SK-N-SH treated with all-trans-retinoic acid at 6 μM for 48 hours (cell line): Measurements from ENCODE around the gene PET100.
"Not testable (repeated sequence)": the region's sequence is repeated elsewhere in the genome, so short reads cannot be mapped to it uniquely, and the experiment has no call there.

Experiments used
- ATAC-seq: fragments of 200-7000 bp; cut with Tn5 transposase; 3 replicates; pipeline ENCODE4 v1.9.1; 2020; ENCODE audit warnings: mild to moderate bottlenecking, moderate library complexity
- ARNTL ChIP-seq: fragments of 450-650 bp; formaldehyde crosslinking; IDR thresholded peaks from 2 replicates; pipeline ENCODE4 v1.5.0; 2020; ENCODE audit warnings: low read depth, mild to moderate bottlenecking, moderate library complexity, borderline replicate concordance
- BACH2 ChIP-seq: fragments of 250-450 bp; sonication (Bioruptor Pico); IDR thresholded peaks from 2 replicates; pipeline ENCODE4 v1.9.0; 2021; ENCODE audit warnings: mild to moderate bottlenecking, borderline replicate concordance
- CREB5 ChIP-seq: fragments of 250-450 bp; sonication (Bioruptor Pico); IDR thresholded peaks from 2 replicates; pipeline ENCODE4 v1.5.1; 2020; ENCODE audit warnings: low read depth, mild to moderate bottlenecking, moderate library complexity
- CSDC2 ChIP-seq: fragments of 250-450 bp; sonication (Bioruptor Pico); IDR thresholded peaks from 2 replicates; pipeline ENCODE4 v1.5.0; 2020; ENCODE audit warnings: mild to moderate bottlenecking, moderate library complexity
- CSRNP3 ChIP-seq: fragments of 250-450 bp; sonication (Bioruptor Pico); IDR thresholded peaks from 2 replicates; pipeline ENCODE4 v1.5.1; 2021; ENCODE audit warnings: mild to moderate bottlenecking, moderate library complexity
- ESRRG ChIP-seq: fragments of 250-450 bp; sonication (Bioruptor Pico); IDR thresholded peaks from 2 replicates; pipeline ENCODE4 v1.6.1; 2021; ENCODE audit warnings: mild to moderate bottlenecking
- GLIS3 ChIP-seq: fragments of 250-450 bp; sonication (Bioruptor Pico); IDR thresholded peaks from 2 replicates; pipeline ENCODE4 v1.5.0; 2020; ENCODE audit warnings: mild to moderate bottlenecking, moderate library complexity
- ISL1 ChIP-seq: fragments of 250-450 bp; sonication (Bioruptor Pico); IDR thresholded peaks from 2 replicates; pipeline ENCODE4 v2.1.2; 2022; ENCODE audit warnings: mild to moderate bottlenecking, moderate library complexity
- OSR1 ChIP-seq: fragments of 250-450 bp; sonication (Bioruptor Pico); IDR thresholded peaks from 2 replicates; pipeline ENCODE4 v1.8.0; 2022; ENCODE audit warnings: moderate library complexity, mild to moderate bottlenecking, inconsistent platforms
- PATZ1 ChIP-seq: fragments of 250-450 bp; sonication (Bioruptor Pico); IDR thresholded peaks from 2 replicates; pipeline ENCODE4 v1.8.0; 2020; ENCODE audit warnings: mild to moderate bottlenecking, moderate library complexity, borderline replicate concordance
- POU6F1 ChIP-seq: fragments of 250-450 bp; sonication (Bioruptor Pico); IDR thresholded peaks from 2 replicates; pipeline ENCODE4 v1.8.0; 2021; ENCODE audit warnings: low read depth, mild to moderate bottlenecking, moderate library complexity, borderline replicate concordance
- PPARA ChIP-seq: fragments of 250-450 bp; sonication (Bioruptor Pico); IDR thresholded peaks from 2 replicates; pipeline ENCODE4 v1.5.0; 2020; ENCODE audit warnings: mild to moderate bottlenecking, borderline replicate concordance
- RARB ChIP-seq: fragments of 250-450 bp; sonication (Bioruptor Pico); IDR thresholded peaks from 2 replicates; pipeline ENCODE4 v1.8.0; 2021; ENCODE audit warnings: mild to moderate bottlenecking, moderate library complexity
- SNAI2 ChIP-seq: fragments of 250-450 bp; sonication (Bioruptor Pico); IDR thresholded peaks from 2 replicates; pipeline ENCODE4 v1.5.0; 2020; ENCODE audit warnings: mild to moderate bottlenecking, moderate library complexity
- TCF4 ChIP-seq: fragments of 250-450 bp; sonication (Bioruptor Pico); IDR thresholded peaks from 2 replicates; pipeline ENCODE4 v1.8.0; 2021; ENCODE audit warnings: mild to moderate bottlenecking, moderate library complexity, borderline replicate concordance
- TOX ChIP-seq: fragments of 250-450 bp; sonication (Bioruptor Pico); IDR thresholded peaks from 2 replicates; pipeline ENCODE4 v1.8.0; 2021; ENCODE audit warnings: mild to moderate bottlenecking, moderate library complexity, borderline replicate concordance
- TSHZ2 ChIP-seq: fragments of 250-450 bp; sonication (Bioruptor Pico); IDR thresholded peaks from 2 replicates; pipeline ENCODE4 v1.5.0; 2020; ENCODE audit warnings: mild to moderate bottlenecking, moderate library complexity
- ZFP3 ChIP-seq: fragments of 250-450 bp; sonication (Bioruptor Pico); IDR thresholded peaks from 2 replicates; pipeline ENCODE4 v1.5.0; 2020; ENCODE audit warnings: mild to moderate bottlenecking, moderate library complexity
- ZFP30 ChIP-seq: fragments of 450-650 bp; formaldehyde crosslinking; IDR thresholded peaks from 2 replicates; pipeline ENCODE4 v1.5.0; 2022; ENCODE audit warnings: mild to moderate bottlenecking, moderate library complexity
- ZNF565 ChIP-seq: fragments of 450-650 bp; formaldehyde crosslinking; conservative IDR thresholded peaks from 2 replicates; pipeline ENCODE4 v1.5.0; 2020; ENCODE audit warnings: low read depth, mild to moderate bottlenecking, moderate library complexity
- ZNF70 ChIP-seq: fragments of 450-650 bp; formaldehyde crosslinking; IDR thresholded peaks from 2 replicates; pipeline ENCODE4 v1.5.0; 2020; ENCODE audit warnings: mild to moderate bottlenecking, moderate library complexity
- ZNF8 ChIP-seq: fragments of 450-650 bp; formaldehyde crosslinking; IDR thresholded peaks from 2 replicates; pipeline ENCODE4 v1.5.0; 2020; ENCODE audit warnings: mild to moderate bottlenecking, moderate library complexity

The PET100 gene

GRCh38 chr19:7642295-7643030 lies 12.9 kb downstream of the PET100 start:
- TF ChIP-seq ISL1 (CRISPR knock-in tag) (no peak), ZNF565 (no peak), ZFP3 (CRISPR knock-in tag) (no peak), CSRNP3 (CRISPR knock-in tag) (no peak), ZNF8 (CRISPR knock-in tag) (no peak), BACH2 (CRISPR knock-in tag) (no peak)
- no peak for ATAC-seq

GRCh38 chr19:7643031-7643415 lies 13.4 kb downstream of the PET100 start:
- no peak for ATAC-seq
- no peak for TF ChIP-seq ZNF565
- no peak for TF ChIP-seq ESRRG (CRISPR knock-in tag)
- no peak for TF ChIP-seq ZFP30
- TF ChIP-seq TCF4 = no peak
- TF ChIP-seq GLIS3 = no peak
- no peak for TF ChIP-seq POU6F1 (CRISPR knock-in tag)
- TF ChIP-seq ZNF70 = no peak
- TF ChIP-seq RARB (CRISPR knock-in tag) = no peak
- no peak for TF ChIP-seq TOX (CRISPR knock-in tag)
- no peak for TF ChIP-seq CSDC2 (CRISPR knock-in tag)
- TF ChIP-seq PATZ1 (CRISPR knock-in tag) = no peak
- no peak for TF ChIP-seq PPARA
- no peak for TF ChIP-seq ARNTL (CRISPR knock-in tag)
- TF ChIP-seq OSR1 (CRISPR knock-in tag) = no peak
- TF ChIP-seq CREB5 (CRISPR knock-in tag) = no peak

- not testable (repeated sequence) for ATAC-seq
Observed at GRCh38 chr19:7643629-7644549, 14.3 kb downstream of the PET100 start.

- no peak for ATAC-seq
- TF ChIP-seq OSR1 (CRISPR knock-in tag) = no peak
- no peak for TF ChIP-seq ISL1 (CRISPR knock-in tag)
- no peak for TF ChIP-seq BACH2 (CRISPR knock-in tag)
- TF ChIP-seq PPARA = no peak
- no peak for TF ChIP-seq ESRRG (CRISPR knock-in tag)
- TF ChIP-seq SNAI2 (CRISPR knock-in tag) = no peak
- TF ChIP-seq TCF4 = no peak
- no peak for TF ChIP-seq TSHZ2 (CRISPR knock-in tag)
- no peak for TF ChIP-seq ZNF565
- no peak for TF ChIP-seq ZFP3 (CRISPR knock-in tag)
- no peak for TF ChIP-seq ZNF8 (CRISPR knock-in tag)
- no peak for TF ChIP-seq TOX (CRISPR knock-in tag)
- no peak for TF ChIP-seq ZNF70
- TF ChIP-seq PATZ1 (CRISPR knock-in tag) = no peak
Observed at GRCh38 chr19:7644550-7644877, 14.9 kb downstream of the PET100 start.
